Subcutaneous abdominal adipose tissue (tissue), 5 donors: ENCODE measurements around the gene MYCN.
"Not testable (repeated sequence)": the region's sequence is repeated elsewhere in the genome, so short reads cannot be mapped to it uniquely, and the experiment has no call there.

Experiments
- H3K27ac ChIP-seq: one replicate; pipeline ENCODE4 v1.7.0; 2013; ENCODE audit warnings: low read depth, mild to moderate bottlenecking, inconsistent platforms, low read length, moderate library complexity
- H3K27me3 ChIP-seq, 5 donors: one replicate each; pipeline ENCODE4 v1.7.0; 2013; ENCODE audit warnings: low read length in 5 of 5, inconsistent platforms in 1 of 5; ENCODE audit not compliant: control insufficient read depth in 5 of 5, insufficient read depth in 4 of 5
- H3K36me3 ChIP-seq, 5 donors: one replicate each; pipeline ENCODE4 v1.7.0; 2013; ENCODE audit warnings: low read length in 5 of 5; ENCODE audit not compliant: control insufficient read depth in 5 of 5, insufficient read depth in 5 of 5
- H3K4me1 ChIP-seq, 5 donors: one replicate each; pipeline ENCODE4 v1.7.0; 2013; ENCODE audit warnings: low read length in 5 of 5, mild to moderate bottlenecking in 3 of 5, moderate library complexity in 1 of 5; ENCODE audit not compliant: control insufficient read depth in 5 of 5, insufficient read depth in 5 of 5
- H3K4me3 ChIP-seq, 5 donors: one replicate each; pipeline ENCODE4 v1.7.0; 2013; ENCODE audit warnings: low read length in 5 of 5, low read depth in 1 of 5
- H3K9ac ChIP-seq, 5 donors: one replicate each; pipeline ENCODE4 v1.7.0; 2013; ENCODE audit warnings: low read length in 5 of 5, mild to moderate bottlenecking in 4 of 5, moderate library complexity in 3 of 5
- H3K9me3 ChIP-seq, 5 donors: one replicate each; pipeline ENCODE4 v1.7.0; 2013; ENCODE audit warnings: low read length in 5 of 5; ENCODE audit not compliant: control insufficient read depth in 5 of 5
- donor health status: healthy.
- donor health status: healthy.
- donor health status: healthy.
- donor health status: healthy.
- donor health status: healthy.

Gene MYCN

GRCh38 chr2:15951936-15952335 lies 11.6 kb downstream of the MYCN start:
- not testable (repeated sequence) for H3K36me3 ChIP-seq, H3K27me3 ChIP-seq, H3K9me3 ChIP-seq, H3K27ac ChIP-seq, H3K9ac ChIP-seq, H3K4me1 ChIP-seq, H3K4me3 ChIP-seq

GRCh38 chr2:15952451-15953146 lies 12.2 kb downstream of the MYCN start:
- H3K27me3 ChIP-seq = peaks cover 0 to 3% (median 0%) of the 10 kb centered on the region in 5 donors
- no peak overlapping the region for H3K9ac ChIP-seq
- no peak overlapping the region for H3K27ac ChIP-seq
- H3K9me3 ChIP-seq = no peaks in the 10 kb centered on the region
- H3K36me3 ChIP-seq = no peaks in the 10 kb centered on the region
- H3K4me1 ChIP-seq = no peaks in the 10 kb centered on the region
- no peak overlapping the region for H3K4me3 ChIP-seq

- Histone ChIP-seq H3K36me3 (no peaks in the 10 kb centered on the region), H3K4me1 (no peaks in the 10 kb centered on the region), H3K4me3 (no peak overlapping the region), H3K9me3 (no peaks in the 10 kb centered on the region), H3K9ac (no peak overlapping the region), H3K27ac (no peak overlapping the region), H3K27me3 (peaks cover 0 to 3% (median 0%) of the 10 kb centered on the region in 5 donors)
Observed at GRCh38 chr2:15953147-15953630, 12.8 kb downstream of the MYCN start.

DNA sequence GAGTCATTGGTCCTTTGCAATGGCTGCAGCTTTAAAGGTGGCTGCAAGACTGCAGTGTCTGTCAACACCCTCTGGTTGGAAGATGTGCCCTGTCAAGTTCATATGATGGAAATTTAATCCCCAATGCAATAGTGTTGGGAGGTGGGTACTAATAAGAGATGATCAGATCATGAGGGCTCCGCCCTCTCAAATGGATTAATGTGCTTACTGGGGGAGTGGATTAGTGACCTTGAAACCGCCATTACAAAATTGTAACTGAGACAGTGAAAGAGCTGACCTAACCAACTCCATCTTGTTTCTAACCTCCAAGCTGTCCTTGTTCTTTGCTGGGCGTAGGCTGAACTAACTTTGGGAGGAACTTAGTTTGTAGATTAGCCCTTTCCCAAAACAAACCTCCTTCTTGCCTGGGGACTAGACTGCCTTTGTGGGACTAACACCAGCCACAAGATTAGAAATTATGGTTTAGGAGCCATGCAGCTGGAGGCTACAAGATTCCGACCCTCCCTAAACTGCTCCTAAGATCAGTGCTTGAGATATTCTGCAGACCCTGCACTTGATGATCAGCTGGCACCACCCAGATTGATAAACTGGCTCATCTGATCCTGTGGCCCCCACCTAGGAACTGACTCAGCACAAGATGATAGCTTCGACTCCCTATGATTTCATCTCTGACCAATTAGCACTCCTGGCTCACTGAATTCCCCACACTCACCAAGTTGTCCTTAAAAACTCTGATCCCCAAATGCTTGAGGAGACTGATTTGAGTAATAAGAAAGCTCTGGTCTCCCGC lies 13.7 kb downstream of the MYCN start:
- Histone ChIP-seq H3K4me3 (no peak overlapping the region), H3K27me3 (peaks cover 0 to 3% (median 0%) of the 10 kb centered on the region in 5 donors), H3K9ac (no peak overlapping the region), H3K4me1 (no peaks in the 10 kb centered on the region), H3K9me3 (no peaks in the 10 kb centered on the region), H3K36me3 (no peaks in the 10 kb centered on the region), H3K27ac (no peak overlapping the region)

GRCh38 chr2:15954761-15955160 lies 14.4 kb downstream of the MYCN start:
- no peaks in the 10 kb centered on the region for H3K4me1 ChIP-seq

GRCh38 chr2:15955232-15955988 lies 15.1 kb downstream of the MYCN start:
- no peaks in the 10 kb centered on the region for H3K27me3 ChIP-seq
- H3K4me1 ChIP-seq = no peaks in the 10 kb centered on the region
- H3K9me3 ChIP-seq = no peaks in the 10 kb centered on the region
- H3K27ac ChIP-seq = no peak overlapping the region
- no peak overlapping the region for H3K4me3 ChIP-seq
- H3K9ac ChIP-seq = no peak overlapping the region
- H3K36me3 ChIP-seq = no peaks in the 10 kb centered on the region

More at GRCh38 chr2:15954761-15955160, 14.4 kb downstream of the MYCN start:
- H3K9me3 ChIP-seq = no peaks in the 10 kb centered on the region
- H3K4me3 ChIP-seq = no peak overlapping the region
- H3K36me3 ChIP-seq = no peaks in the 10 kb centered on the region
- peaks cover 0 to 3% (median 0%) of the 10 kb centered on the region in 5 donors for H3K27me3 ChIP-seq
- no peak overlapping the region for H3K27ac ChIP-seq
- no peak overlapping the region for H3K9ac ChIP-seq

- Histone ChIP-seq H3K27ac (no peak overlapping the region), H3K9ac (no peak overlapping the region), H3K4me1 (no peaks in the 10 kb centered on the region), H3K27me3 (no peaks in the 10 kb centered on the region), H3K4me3 (no peak overlapping the region), H3K36me3 (no peaks in the 10 kb centered on the region), H3K9me3 (no peaks in the 10 kb centered on the region)
Observed at GRCh38 chr2:15956230-15956629, 15.9 kb downstream of the MYCN start.

- Histone ChIP-seq H3K9ac (no peak overlapping the region), H3K4me1 (no peaks in the 10 kb centered on the region), H3K27ac (no peak overlapping the region), H3K27me3 (no peaks in the 10 kb centered on the region), H3K36me3 (no peaks in the 10 kb centered on the region), H3K9me3 (no peaks in the 10 kb centered on the region), H3K4me3 (no peak overlapping the region)
Observed at GRCh38 chr2:15956751-15957736, 16.7 kb downstream of the MYCN start.

GRCh38 chr2:15957881-15958713 lies 17.7 kb downstream of the MYCN start:
- Histone ChIP-seq H3K4me1 (no peaks in the 10 kb centered on the region), H3K4me3 (no peak overlapping the region), H3K9ac (no peak overlapping the region), H3K36me3 (no peaks in the 10 kb centered on the region), H3K9me3 (no peaks in the 10 kb centered on the region), H3K27ac (no peak overlapping the region), H3K27me3 (no peaks in the 10 kb centered on the region)
